GM21423 (cell line): ENCODE data around the gene PVALEF.

Experiments used
- ATAC-seq: cut with Tn5 transposase; IDR thresholded peaks from one replicate; pipeline ENCODE4 v1.9.1; 2021; ENCODE audit warnings: mild to moderate bottlenecking, moderate library complexity; ENCODE audit not compliant: unreplicated experiment

The PVALEF gene

GRCh38 chr17:81194941-81195901, 29.9 kb downstream of the PVALEF start:
- ATAC-seq, result no peak

GRCh38 chr17:81195941-81196495, 30.7 kb downstream of the PVALEF start:
- no peak for ATAC-seq

- no peak for ATAC-seq
Observed at GRCh38 chr17:81196505-81197408, 31.4 kb downstream of the PVALEF start.

- ATAC-seq, result no peak
Observed at GRCh38 chr17:81197409-81197795, 32.1 kb downstream of the PVALEF start.

- no peak for ATAC-seq
Observed at GRCh38 chr17:81197831-81198490, 32.7 kb downstream of the PVALEF start.

- no peak for ATAC-seq
Observed at GRCh38 chr17:81198826-81199481, 33.6 kb downstream of the PVALEF start.

- ATAC-seq, result no peak
Observed at GRCh38 chr17:81199482-81199830, 34.1 kb downstream of the PVALEF start.

GRCh38 chr17:81200201-81200600, 34.9 kb downstream of the PVALEF start:
- no peak for ATAC-seq

- no peak for ATAC-seq
Observed at GRCh38 chr17:81200695-81201580, 35.6 kb downstream of the PVALEF start.

GRCh38 chr17:81202318-81202717, 37.0 kb downstream of the PVALEF start:
- ATAC-seq, result no peak

GRCh38 chr17:81203136-81203535, 37.8 kb downstream of the PVALEF start:
- no peak for ATAC-seq

GRCh38 chr17:81204578-81204977, 39.3 kb downstream of the PVALEF start:
- ATAC-seq, result no peak

- ATAC-seq, result no peak
Observed at GRCh38 chr17:81206166-81206565, 40.9 kb downstream of the PVALEF start.

- ATAC-seq, result no peak
Observed at GRCh38 chr17:81206657-81207056, 41.4 kb downstream of the PVALEF start.

- ATAC-seq, result no peak
Observed at GRCh38 chr17:81207610-81208581, 42.6 kb downstream of the PVALEF start.

- no peak for ATAC-seq
Observed at GRCh38 chr17:81208651-81209050, 43.3 kb downstream of the PVALEF start.

- no peak for ATAC-seq
Observed at GRCh38 chr17:81209141-81209540, 43.8 kb downstream of the PVALEF start.

- ATAC-seq, result no peak
Observed at GRCh38 chr17:81210466-81210865, 45.2 kb downstream of the PVALEF start.
